ENCODE data around the gene SNAPC1.
"Not testable (repeated sequence)": the region's sequence is repeated elsewhere in the genome, so short reads cannot be mapped to it uniquely, and the experiment has no call there.

Gene SNAPC1

GRCh38 chr14:61750708-61751474, 11.3 kb upstream of the SNAPC1 start:
- DNase-seq, result no peak

- no peak for DNase-seq
Observed at GRCh38 chr14:61751475-61751989, 10.7 kb upstream of the SNAPC1 start.

- no peak for DNase-seq
Observed at GRCh38 chr14:61752626-61753025, 9.6 kb upstream of the SNAPC1 start.

GRCh38 chr14:61753631-61754030, 8.6 kb upstream of the SNAPC1 start:
- DNase-seq, result no peak

- DNase-seq, result no peak
Observed at GRCh38 chr14:61754627-61755381, 7.4 kb upstream of the SNAPC1 start.

GRCh38 chr14:61755382-61755742, 6.9 kb upstream of the SNAPC1 start:
- not testable (repeated sequence) for DNase-seq

GRCh38 chr14:61756135-61756534, 6.1 kb upstream of the SNAPC1 start:
- no peak for DNase-seq

GRCh38 chr14:61759878-61760277, 2.3 kb upstream of the SNAPC1 start:
- no peak for DNase-seq

- no peak for DNase-seq
Observed at GRCh38 chr14:61761557-61761956, 663 bp upstream of the SNAPC1 start.

- DNase-seq, result no peak
Observed at GRCh38 chr14:61764342-61765122, 2.3 kb downstream of the SNAPC1 start.

- DNase-seq, result no peak
Observed at GRCh38 chr14:61765225-61765943, 3.2 kb downstream of the SNAPC1 start.

- no peak for DNase-seq
Observed at GRCh38 chr14:61766151-61766550, 3.9 kb downstream of the SNAPC1 start.

- no peak for DNase-seq
Observed at GRCh38 chr14:61768240-61768639, 6.0 kb downstream of the SNAPC1 start.

- no peak for DNase-seq
Observed at GRCh38 chr14:61769893-61770292, 7.7 kb downstream of the SNAPC1 start.

GRCh38 chr14:61774861-61775260, 12.6 kb downstream of the SNAPC1 start:
- DNase-seq, result no peak

GRCh38 chr14:61780125-61780524, 17.9 kb downstream of the SNAPC1 start:
- no peak for DNase-seq

- no peak for DNase-seq
Observed at GRCh38 chr14:61797309-61797708, 35.1 kb downstream of the SNAPC1 start.

- no peak for DNase-seq
Observed at GRCh38 chr14:61802010-61802568, 39.9 kb downstream of the SNAPC1 start.

GRCh38 chr14:61803755-61804154, 41.5 kb downstream of the SNAPC1 start:
- no peak for DNase-seq

GRCh38 chr14:61805451-61805850, 43.2 kb downstream of the SNAPC1 start:
- DNase-seq, result no peak

GRCh38 chr14:61811882-61812346, 49.7 kb downstream of the SNAPC1 start:
- no peak for DNase-seq

All from NCI-H1930 (cell line).